Mesothelial cell of epicardium (in vitro differentiated cells): ENCODE results near the gene CD79A. TPM values are rescaled to one million over a fixed set of nuclear protein-coding genes. Genes with fewer than 3 reads are reported as not detected.

Source experiments
- DNase-seq, 2 experiments: peaks; one replicate each; pipeline ENCODE4 v3.0.0; 2021; ENCODE audit warnings: low spot score in 2 of 2; ENCODE audit not compliant: unreplicated experiment in 2 of 2
- H3K27ac Mint-ChIP-seq: 2 replicates; pipeline ENCODE4 v1.8.0; 2021; ENCODE audit warnings: mixed read lengths
- H3K27me3 Mint-ChIP-seq: 2 replicates; pipeline ENCODE4 v1.8.0; 2021; ENCODE audit warnings: low read depth, mixed read lengths
- H3K36me3 Mint-ChIP-seq: 2 replicates; pipeline ENCODE4 v1.8.0; 2021; ENCODE audit warnings: mixed read lengths
- H3K4me1 Mint-ChIP-seq: 2 replicates; pipeline ENCODE4 v1.8.0; 2021; ENCODE audit warnings: mixed read lengths
- H3K4me3 Mint-ChIP-seq: 2 replicates; pipeline ENCODE4 v1.8.0; 2021; ENCODE audit warnings: mild to moderate bottlenecking, moderate library complexity, mixed read lengths
- H3K9me3 Mint-ChIP-seq: 2 replicates; pipeline ENCODE4 v1.8.0; 2021; ENCODE audit warnings: mixed read lengths
- total RNA-seq: library from RNA; stranded (reverse); gene quantifications from 3 replicates; pipeline ENCODE4 v1.2.1, GENCODE V29; 2021
- TF ChIP-seq, protein P1 (sequence below): fragments of 200-600 bp; sonication (generic); IDR thresholded peaks from one replicate; pipeline ENCODE4 v1.5.0; 2021; ENCODE audit warnings: antibody characterized with exemption; ENCODE audit not compliant: unreplicated experiment

CD79A gene
- total RNA-seq = 0.43 to 0.62 TPM (median 0.58 TPM) in 3 replicates

GRCh38 chr19:41876847-41877832 is at the start of gene CD79A:
CD79A (plus strand) TSS chr19:41877279; CDS start chr19:41877305, 26 bp downstream.
- no peak within 1 kb of the TSS for H3K4me3 Mint-ChIP-seq

GRCh38 chr19:41837981-41838708 is 38.9 kb upstream of the CD79A start:
- H3K27me3 Mint-ChIP-seq = peaks cover 20% of the 10 kb centered on the region
- no peak overlapping the region for H3K27ac Mint-ChIP-seq
- H3K4me3 Mint-ChIP-seq = no peak overlapping the region
- DNase-seq = no peak
- TF ChIP-seq, protein P1, sequence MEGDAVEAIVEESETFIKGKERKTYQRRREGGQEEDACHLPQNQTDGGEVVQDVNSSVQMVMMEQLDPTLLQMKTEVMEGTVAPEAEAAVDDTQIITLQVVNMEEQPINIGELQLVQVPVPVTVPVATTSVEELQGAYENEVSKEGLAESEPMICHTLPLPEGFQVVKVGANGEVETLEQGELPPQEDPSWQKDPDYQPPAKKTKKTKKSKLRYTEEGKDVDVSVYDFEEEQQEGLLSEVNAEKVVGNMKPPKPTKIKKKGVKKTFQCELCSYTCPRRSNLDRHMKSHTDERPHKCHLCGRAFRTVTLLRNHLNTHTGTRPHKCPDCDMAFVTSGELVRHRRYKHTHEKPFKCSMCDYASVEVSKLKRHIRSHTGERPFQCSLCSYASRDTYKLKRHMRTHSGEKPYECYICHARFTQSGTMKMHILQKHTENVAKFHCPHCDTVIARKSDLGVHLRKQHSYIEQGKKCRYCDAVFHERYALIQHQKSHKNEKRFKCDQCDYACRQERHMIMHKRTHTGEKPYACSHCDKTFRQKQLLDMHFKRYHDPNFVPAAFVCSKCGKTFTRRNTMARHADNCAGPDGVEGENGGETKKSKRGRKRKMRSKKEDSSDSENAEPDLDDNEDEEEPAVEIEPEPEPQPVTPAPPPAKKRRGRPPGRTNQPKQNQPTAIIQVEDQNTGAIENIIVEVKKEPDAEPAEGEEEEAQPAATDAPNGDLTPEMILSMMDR = no peak
- no peaks in the 10 kb centered on the region for H3K4me1 Mint-ChIP-seq
- peaks cover 6% of the 10 kb centered on the region for H3K9me3 Mint-ChIP-seq
- no peaks in the 10 kb centered on the region for H3K36me3 Mint-ChIP-seq

More at GRCh38 chr19:41876847-41877832, at the start of gene CD79A:
- no peaks in the 10 kb centered on the region for H3K36me3 Mint-ChIP-seq
- DNase-seq = no peak
- peaks cover 37% of the 10 kb centered on the region for H3K27me3 Mint-ChIP-seq
- H3K27ac Mint-ChIP-seq = no peak within 1 kb of the TSS
- H3K9me3 Mint-ChIP-seq = no peaks in the 10 kb centered on the region
- TF ChIP-seq, protein P1 = no peak
- H3K4me1 Mint-ChIP-seq = peaks cover under 1% of the 10 kb centered on the region

- no peak overlapping the region for H3K27ac Mint-ChIP-seq
- TF ChIP-seq, protein P1 = no peak
- peaks cover 13% of the 10 kb centered on the region for H3K9me3 Mint-ChIP-seq
- no peak for DNase-seq
- H3K27me3 Mint-ChIP-seq = peaks cover 20% of the 10 kb centered on the region
- H3K4me1 Mint-ChIP-seq = no peaks in the 10 kb centered on the region
- no peaks in the 10 kb centered on the region for H3K36me3 Mint-ChIP-seq
- no peak overlapping the region for H3K4me3 Mint-ChIP-seq
These were observed 37.9 kb upstream of the CD79A start for GRCh38 chr19:41839211-41839610.

GRCh38 chr19:41843371-41843770 is 33.7 kb upstream of the CD79A start:
- Mint-ChIP-seq H3K27me3 (peaks cover 13% of the 10 kb centered on the region), H3K9me3 (peaks cover 18% of the 10 kb centered on the region), H3K27ac (no peak overlapping the region), H3K4me1 (no peaks in the 10 kb centered on the region), H3K4me3 (no peak overlapping the region), H3K36me3 (no peaks in the 10 kb centered on the region)
- no peak for DNase-seq
- TF ChIP-seq, protein P1 = no peak

DNA sequence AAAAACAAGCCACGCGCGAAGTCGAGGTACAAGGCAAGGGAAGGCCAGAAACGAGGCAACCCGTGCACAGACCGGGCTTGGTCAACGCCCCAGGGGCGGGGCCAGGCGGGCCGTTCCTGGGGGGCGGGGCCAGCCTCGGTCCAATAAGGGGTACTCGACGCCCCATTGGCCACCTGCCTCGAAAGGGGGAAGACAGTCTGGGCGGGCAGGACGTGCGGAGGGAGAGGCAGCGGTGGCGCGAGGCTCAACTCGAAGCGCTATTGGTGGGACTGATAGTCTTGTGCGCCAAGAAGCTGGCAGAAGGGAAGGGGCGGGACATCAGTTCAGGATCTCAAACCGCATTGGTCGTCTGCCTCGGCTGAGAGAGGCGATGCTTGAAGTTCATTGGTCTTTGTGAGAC is 32.5 kb upstream of the CD79A start, which contains the start of gene LYPD4:
Gene LYPD4, minus strand, starts transcription at position 83 of the 400 bp plus-strand sequence. CDS start 5,398 bp downstream, outside the sequence.
- peaks cover 16% of the 10 kb centered on the region for H3K27me3 Mint-ChIP-seq
- H3K27ac Mint-ChIP-seq = no peak within 1 kb of the TSS

More for the DNA sequence above, 32.5 kb upstream of the CD79A start, which contains the start of gene LYPD4:
- TF ChIP-seq, protein P1 = no peak
- Mint-ChIP-seq H3K4me1 (no peaks in the 10 kb centered on the region), H3K9me3 (peaks cover 18% of the 10 kb centered on the region), H3K4me3 (no peak within 1 kb of the TSS), H3K36me3 (no peaks in the 10 kb centered on the region)
- DNase-seq = no peak
